ENCODE measurements around the gene CD63. TPM values are rescaled to one million over a fixed set of nuclear protein-coding genes. Genes with fewer than 3 reads are reported as not detected.

CD63 gene
- total RNA-seq, 1 experiment from 2014 or later: 869 TPM

DNA sequence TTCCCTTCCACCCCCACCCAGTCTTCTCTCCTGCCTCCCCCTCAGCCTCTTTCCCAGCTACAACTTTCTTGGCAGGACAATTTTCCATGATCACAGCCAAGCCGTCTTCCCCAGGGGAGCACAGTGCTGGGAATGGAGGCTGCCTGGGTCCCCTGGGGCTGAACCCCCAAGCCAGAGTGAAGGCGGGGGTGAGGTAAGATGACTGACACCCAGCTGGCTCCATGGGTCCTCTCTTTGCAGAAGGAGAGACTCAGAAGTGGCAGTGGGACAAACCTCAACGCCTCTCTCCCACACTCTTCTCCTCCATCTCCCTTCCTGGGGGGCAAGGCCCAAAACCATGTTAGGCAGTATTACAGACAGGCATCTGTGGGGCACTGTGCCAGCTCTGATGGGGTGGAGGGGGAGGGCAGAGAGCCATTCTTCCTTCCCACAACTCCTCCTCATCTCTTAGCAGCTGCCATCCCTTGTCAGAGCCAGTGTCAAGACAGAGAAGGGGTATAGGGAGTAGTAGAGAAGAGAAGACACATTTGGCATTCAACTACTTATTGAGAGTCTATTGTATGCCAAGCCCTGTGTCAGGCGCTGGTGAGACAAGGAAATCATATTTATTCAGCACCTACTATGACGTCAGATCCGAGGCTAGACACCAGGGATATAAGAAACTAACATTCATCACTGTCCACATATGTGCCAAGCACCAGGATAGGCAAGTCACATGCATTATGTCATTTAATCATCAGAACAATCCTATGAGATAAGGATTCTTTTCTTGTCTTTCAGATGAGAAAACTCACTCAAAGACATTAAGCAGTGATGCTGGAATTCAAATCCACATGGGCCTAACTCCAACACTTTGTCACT lies 24.7 kb downstream of the CD63 start:
- Histone ChIP-seq H3K36me3 (ENCODE audit: low read depth, low read length) (no peaks in the 10 kb centered on the region), H2AFZ (ENCODE audit: low read length) (no peak overlapping the region), H3K4me1 (ENCODE audit: insufficient read depth, low read length) (peaks cover 14% of the 10 kb centered on the region), H4K20me1 (ENCODE audit: low read length) (no peaks in the 10 kb centered on the region), H3K9ac (ENCODE audit: low read length) (no peak overlapping the region), H3F3A (ENCODE audit: low read length, unreplicated experiment) (no peaks in the 10 kb centered on the region), H3K4me2 (ENCODE audit: low read length) (no peak overlapping the region), H3K27me3 (ENCODE audit: low read length) (no peaks in the 10 kb centered on the region), H3K9me3 (ENCODE audit: low read length) (no peaks in the 10 kb centered on the region), H3K9me2 (replicated peaks; ENCODE audit: low read length) (no peaks in the 10 kb centered on the region), H3K79me2 (ENCODE audit: low read length) (no peaks in the 10 kb centered on the region), H3K27ac (ENCODE audit: low read length) (no peak overlapping the region), H3K4me3 (ENCODE audit: low read length) (no peak overlapping the region)
- ATAC-seq (no peak), DNase-seq (no peak)
- CTCF ChIA-PET: no interaction called here
- intact Hi-C loops (cut with micrococcal nuclease): no loop called here
- POLR2A ChIA-PET (ENCODE audit: unreplicated experiment): no interaction called here
- BruUV-seq (replicated peaks): no TSS peak
- TF ChIP-seq EZH2phosphoT487 (IDR thresholded peaks at IDR 0.05; ENCODE audit: borderline replicate concordance, low read length) (no peak), EZH2 (IDR thresholded peaks at IDR 0.05; ENCODE audit: low read length, unreplicated experiment) (no peak), CTCF (conservative IDR thresholded peaks at IDR 0.05; ENCODE audit: low read depth, low read length) (no peak)

- Histone ChIP-seq H3K79me2 (ENCODE audit: low read length) (no peaks in the 10 kb centered on the region), H3K27ac (ENCODE audit: low read length) (no peak overlapping the region), H3K9ac (ENCODE audit: low read length) (no peak overlapping the region), H3K4me1 (ENCODE audit: insufficient read depth, low read length) (peaks cover 10% of the 10 kb centered on the region), H3F3A (ENCODE audit: low read length, unreplicated experiment) (no peaks in the 10 kb centered on the region), H3K27me3 (ENCODE audit: low read length) (no peaks in the 10 kb centered on the region), H3K4me3 (ENCODE audit: low read length) (no peak overlapping the region), H3K9me3 (ENCODE audit: low read length) (no peaks in the 10 kb centered on the region), H3K9me2 (replicated peaks; ENCODE audit: low read length) (no peaks in the 10 kb centered on the region), H2AFZ (ENCODE audit: low read length) (no peak overlapping the region), H3K4me2 (ENCODE audit: low read length) (no peak overlapping the region), H4K20me1 (ENCODE audit: low read length) (no peaks in the 10 kb centered on the region), H3K36me3 (ENCODE audit: low read depth, low read length) (no peaks in the 10 kb centered on the region)
- BruUV-seq (replicated peaks): no TSS peak
- no peak for TF ChIP-seq EZH2phosphoT487 (IDR thresholded peaks at IDR 0.05; ENCODE audit: borderline replicate concordance, low read length)
- no peak for TF ChIP-seq EZH2 (IDR thresholded peaks at IDR 0.05; ENCODE audit: low read length, unreplicated experiment)
- no peak for TF ChIP-seq CTCF (conservative IDR thresholded peaks at IDR 0.05; ENCODE audit: low read depth, low read length)
- intact Hi-C loops (cut with micrococcal nuclease): no loop called here
- DNase-seq (no peak), ATAC-seq (no peak)
- CTCF ChIA-PET: no interaction called here
- POLR2A ChIA-PET (ENCODE audit: unreplicated experiment): no interaction called here
Measured at GRCh38 chr12:55703288-55703687, 25.5 kb downstream of the CD63 start.

DNA sequence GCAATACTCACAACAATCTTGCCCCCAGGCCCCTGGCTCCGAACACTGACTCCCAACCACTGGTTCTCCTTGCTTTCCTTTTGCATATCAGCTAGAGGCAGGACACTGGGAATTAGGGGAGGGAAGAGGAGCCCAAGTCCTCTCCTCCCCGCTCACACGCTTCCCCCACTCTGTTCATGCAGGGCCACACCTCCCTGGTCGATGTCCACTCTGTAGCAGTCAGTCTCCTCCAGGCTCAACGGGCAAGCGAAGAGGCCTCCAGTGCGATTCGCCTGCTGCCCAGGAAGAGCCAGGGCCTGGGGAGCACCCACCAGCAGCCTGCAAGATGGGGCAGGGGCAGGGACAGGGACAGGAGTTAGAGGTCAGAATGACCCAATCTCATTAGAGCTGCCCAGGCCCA lies 25.9 kb downstream of the CD63 start:
- no peak overlapping the region for H2AFZ ChIP-seq (ENCODE audit: low read length)
- no peaks in the 10 kb centered on the region for H3K36me3 ChIP-seq (ENCODE audit: low read depth, low read length)
- H3K9me3 ChIP-seq (ENCODE audit: low read length): no peaks in the 10 kb centered on the region
- peaks cover 7% of the 10 kb centered on the region for H3K4me1 ChIP-seq (ENCODE audit: insufficient read depth, low read length)
- BruUV-seq (replicated peaks): no TSS peak
- no peaks in the 10 kb centered on the region for H4K20me1 ChIP-seq (ENCODE audit: low read length)
- no peak for TF ChIP-seq CTCF (conservative IDR thresholded peaks at IDR 0.05; ENCODE audit: low read depth, low read length)
- TF ChIP-seq EZH2 (IDR thresholded peaks at IDR 0.05; ENCODE audit: low read length, unreplicated experiment): no peak
- no peak for TF ChIP-seq EZH2phosphoT487 (IDR thresholded peaks at IDR 0.05; ENCODE audit: borderline replicate concordance, low read length)
- no peak overlapping the region for H3K9ac ChIP-seq (ENCODE audit: low read length)
- no peaks in the 10 kb centered on the region for H3F3A ChIP-seq (ENCODE audit: low read length, unreplicated experiment)
- CTCF ChIA-PET: no interaction called here
- H3K4me3 ChIP-seq (ENCODE audit: low read length): no peak overlapping the region
- ATAC-seq: no peak
- no peak overlapping the region for H3K27ac ChIP-seq (ENCODE audit: low read length)
- POLR2A ChIA-PET (ENCODE audit: unreplicated experiment): no interaction called here
- intact Hi-C loops (cut with micrococcal nuclease): no loop called here
- no peaks in the 10 kb centered on the region for H3K27me3 ChIP-seq (ENCODE audit: low read length)
- H3K9me2 ChIP-seq (replicated peaks; ENCODE audit: low read length): no peaks in the 10 kb centered on the region
- H3K4me2 ChIP-seq (ENCODE audit: low read length): no peak overlapping the region
- no peak for DNase-seq
- H3K79me2 ChIP-seq (ENCODE audit: low read length): no peaks in the 10 kb centered on the region

All from PC-3 (cell line).